ENCODE measurements around the gene PCNX2.

Gene PCNX2

DNA sequence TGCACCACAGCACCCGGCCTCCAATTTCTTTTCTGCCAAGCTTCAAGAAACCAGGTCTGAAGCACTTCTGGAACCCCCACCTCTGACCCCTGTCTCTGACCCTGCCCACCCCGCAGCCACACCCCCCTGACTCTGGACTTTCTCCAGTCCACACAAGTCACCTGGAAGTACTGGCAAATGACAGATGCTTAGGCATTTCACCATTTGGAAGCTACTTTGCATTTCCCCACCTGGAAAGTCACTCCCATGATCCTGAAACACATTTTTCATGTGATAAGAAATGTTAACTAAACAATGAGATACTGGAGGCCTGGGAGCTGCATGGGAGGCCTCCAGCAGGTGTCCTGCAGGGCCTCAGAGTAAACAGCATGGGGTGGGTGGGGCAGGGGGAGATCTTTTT is 299.4 kb downstream of the PCNX2 start:
- DNase-seq (ENCODE audit: low read depth), result no peak
- TF ChIP-seq, protein P1, sequence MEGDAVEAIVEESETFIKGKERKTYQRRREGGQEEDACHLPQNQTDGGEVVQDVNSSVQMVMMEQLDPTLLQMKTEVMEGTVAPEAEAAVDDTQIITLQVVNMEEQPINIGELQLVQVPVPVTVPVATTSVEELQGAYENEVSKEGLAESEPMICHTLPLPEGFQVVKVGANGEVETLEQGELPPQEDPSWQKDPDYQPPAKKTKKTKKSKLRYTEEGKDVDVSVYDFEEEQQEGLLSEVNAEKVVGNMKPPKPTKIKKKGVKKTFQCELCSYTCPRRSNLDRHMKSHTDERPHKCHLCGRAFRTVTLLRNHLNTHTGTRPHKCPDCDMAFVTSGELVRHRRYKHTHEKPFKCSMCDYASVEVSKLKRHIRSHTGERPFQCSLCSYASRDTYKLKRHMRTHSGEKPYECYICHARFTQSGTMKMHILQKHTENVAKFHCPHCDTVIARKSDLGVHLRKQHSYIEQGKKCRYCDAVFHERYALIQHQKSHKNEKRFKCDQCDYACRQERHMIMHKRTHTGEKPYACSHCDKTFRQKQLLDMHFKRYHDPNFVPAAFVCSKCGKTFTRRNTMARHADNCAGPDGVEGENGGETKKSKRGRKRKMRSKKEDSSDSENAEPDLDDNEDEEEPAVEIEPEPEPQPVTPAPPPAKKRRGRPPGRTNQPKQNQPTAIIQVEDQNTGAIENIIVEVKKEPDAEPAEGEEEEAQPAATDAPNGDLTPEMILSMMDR (conservative IDR thresholded peaks at IDR 0.05; ENCODE audit: low read depth, low read length), result no peak
- H3K4me3 ChIP-seq (ENCODE audit: low read depth, low read length), result no peak overlapping the region

DNA sequence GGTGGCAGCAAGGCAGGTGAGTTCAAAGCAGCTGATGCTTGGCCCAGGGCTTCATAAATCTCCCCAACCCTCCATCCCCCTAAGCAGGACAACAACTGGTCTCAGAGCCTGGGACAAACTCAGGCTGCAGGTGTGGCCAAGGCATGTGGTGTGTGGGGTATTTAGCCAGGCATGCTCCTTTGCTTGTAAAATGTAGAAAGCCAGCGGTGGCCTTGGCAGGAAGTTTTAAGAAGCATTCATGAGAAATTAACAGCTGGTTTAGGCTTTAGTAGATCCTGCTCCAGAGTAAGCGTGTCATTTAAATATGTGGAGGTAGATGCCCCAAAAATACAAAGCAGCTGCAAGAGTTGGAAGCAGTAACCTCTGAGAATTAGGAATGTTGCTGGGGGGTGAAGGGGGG is 300.3 kb downstream of the PCNX2 start:
- no peak for DNase-seq (ENCODE audit: low read depth)
- TF ChIP-seq, protein P1 (conservative IDR thresholded peaks at IDR 0.05; ENCODE audit: low read depth, low read length), result no peak
- no peak overlapping the region for H3K4me3 ChIP-seq (ENCODE audit: low read depth, low read length)

DNA sequence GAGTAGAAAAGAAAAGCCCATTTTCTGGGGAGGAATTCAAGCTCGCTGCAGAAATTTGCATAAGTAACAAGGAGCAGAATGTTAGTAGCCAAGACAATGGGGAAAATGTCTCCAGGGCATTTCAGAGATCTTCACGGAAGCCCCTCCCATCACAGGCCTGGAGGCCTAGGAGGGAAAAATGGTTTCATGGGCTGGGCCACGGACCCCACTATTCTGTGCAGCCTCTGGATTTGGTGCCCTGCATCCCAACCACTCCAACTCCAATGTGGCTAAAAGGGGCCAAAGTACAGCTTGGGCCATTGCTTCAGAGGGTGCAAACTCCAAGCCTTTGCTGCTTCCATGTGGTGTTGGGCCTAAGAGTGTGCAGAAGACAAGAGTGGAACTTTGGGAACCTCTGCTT is 302.0 kb downstream of the PCNX2 start:
- no peak for DNase-seq (ENCODE audit: low read depth)
- no peak overlapping the region for H3K4me3 ChIP-seq (ENCODE audit: low read depth, low read length)
- TF ChIP-seq, protein P1 (conservative IDR thresholded peaks at IDR 0.05; ENCODE audit: low read depth, low read length), result no peak

DNA sequence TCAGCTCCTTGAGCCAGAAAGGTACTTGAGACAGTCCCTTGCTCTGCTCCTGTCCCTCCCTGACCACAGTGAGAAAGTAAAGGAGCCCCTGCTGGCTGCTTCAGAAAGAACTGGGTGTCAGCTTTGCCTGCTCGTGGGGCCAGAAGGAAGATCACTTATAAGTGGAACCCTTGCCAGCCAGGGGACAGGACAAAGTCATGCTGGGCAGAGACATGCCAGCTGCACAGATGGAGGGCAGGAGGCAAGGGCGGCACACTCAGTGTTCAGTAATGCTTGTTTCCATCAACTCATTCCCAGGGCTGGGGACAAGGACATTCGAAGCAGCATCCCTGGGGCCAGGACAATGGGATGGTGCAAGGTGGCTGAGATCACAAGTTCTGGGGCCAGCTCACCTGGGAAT is 303.3 kb downstream of the PCNX2 start:
- TF ChIP-seq, protein P1 (conservative IDR thresholded peaks at IDR 0.05; ENCODE audit: low read depth, low read length), result no peak
- no peak overlapping the region for H3K4me3 ChIP-seq (ENCODE audit: low read depth, low read length)
- no peak for DNase-seq (ENCODE audit: low read depth)

DNA sequence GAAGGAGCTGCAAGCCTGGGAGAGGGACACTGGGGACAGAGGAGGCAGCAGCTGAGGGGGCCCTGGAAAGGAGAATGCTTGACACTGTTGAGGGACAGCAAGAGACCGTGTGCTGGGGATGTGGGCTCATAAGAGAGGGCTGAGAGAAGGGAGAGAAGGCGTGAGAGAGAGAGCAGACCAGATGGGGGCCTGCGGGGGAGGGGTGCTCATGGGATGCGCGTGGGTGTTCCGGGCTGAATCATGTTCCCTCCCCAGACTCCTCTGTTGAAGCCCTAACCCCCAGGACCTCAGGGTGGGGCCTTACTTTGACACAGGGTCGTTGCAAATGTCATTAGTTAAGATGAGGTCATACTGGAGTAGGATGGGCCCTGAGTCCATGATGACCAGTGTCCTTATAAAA is 304.3 kb downstream of the PCNX2 start:
- TF ChIP-seq, protein P1 (conservative IDR thresholded peaks at IDR 0.05; ENCODE audit: low read depth, low read length), result no peak
- DNase-seq (ENCODE audit: low read depth), result no peak

DNA sequence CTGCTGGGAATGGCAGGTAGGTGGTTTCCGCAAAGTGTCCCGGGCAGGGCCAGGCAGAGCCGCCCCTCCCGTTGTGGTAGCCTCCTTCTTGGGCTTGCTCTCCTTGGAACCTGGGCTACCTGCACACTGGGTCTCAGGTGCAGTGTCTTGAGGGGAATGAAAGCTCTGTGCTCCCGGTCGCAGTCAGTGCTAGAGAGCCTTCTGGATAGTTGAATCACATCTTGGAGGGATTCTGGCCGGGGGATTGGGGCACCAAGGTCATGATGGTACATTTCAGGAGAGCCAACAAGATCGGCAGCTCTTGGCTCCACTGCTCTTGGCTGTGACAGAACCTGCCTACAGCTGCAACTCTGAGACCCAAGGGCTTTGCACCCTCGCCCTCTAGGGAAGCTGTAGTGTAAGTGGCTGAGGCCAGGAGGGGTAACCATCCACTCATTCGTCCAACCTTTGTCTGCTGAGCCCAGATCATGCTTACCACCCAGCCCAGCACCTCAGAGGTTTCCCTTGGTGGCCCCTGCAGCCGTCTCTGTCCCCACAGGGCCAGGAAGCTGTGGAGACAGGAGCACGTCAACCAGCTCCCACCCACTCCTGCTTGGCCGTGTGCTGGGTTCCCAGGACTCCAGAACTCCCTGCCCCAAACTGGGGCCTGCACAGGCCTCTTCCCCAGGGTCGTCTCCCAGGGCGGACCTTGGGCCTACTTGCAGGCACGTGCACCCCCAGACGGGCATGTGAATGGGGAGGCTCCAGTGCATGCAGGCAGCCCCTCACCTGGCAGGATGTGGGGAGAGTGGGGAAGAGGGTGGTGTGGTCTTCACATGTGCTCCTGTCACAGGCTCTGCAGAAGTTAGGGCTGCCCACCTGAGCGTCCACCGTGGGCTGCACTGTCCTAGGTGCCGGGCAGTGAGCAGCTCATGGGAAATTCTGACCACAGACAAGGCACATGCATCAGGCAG is 305.1 kb downstream of the PCNX2 start:
- TF ChIP-seq, protein P1 (conservative IDR thresholded peaks at IDR 0.05; ENCODE audit: low read depth, low read length), result no peak
- no peak for DNase-seq (ENCODE audit: low read depth)
- no peak overlapping the region for H3K4me3 ChIP-seq (ENCODE audit: low read depth, low read length)

More for the DNA sequence above, 304.3 kb downstream of the PCNX2 start:
- H3K4me3 ChIP-seq (ENCODE audit: low read depth, low read length), result no peak overlapping the region

Measured in choroid plexus epithelial cell (primary cell).